NCI-H82 (cell line): ENCODE measurements around the gene UPK1B.

Source experiments
- DNase-seq: peaks from one replicate; lab custom pipeline; 2025; lab: John Stamatoyannopoulos, UW

The UPK1B gene

DNA sequence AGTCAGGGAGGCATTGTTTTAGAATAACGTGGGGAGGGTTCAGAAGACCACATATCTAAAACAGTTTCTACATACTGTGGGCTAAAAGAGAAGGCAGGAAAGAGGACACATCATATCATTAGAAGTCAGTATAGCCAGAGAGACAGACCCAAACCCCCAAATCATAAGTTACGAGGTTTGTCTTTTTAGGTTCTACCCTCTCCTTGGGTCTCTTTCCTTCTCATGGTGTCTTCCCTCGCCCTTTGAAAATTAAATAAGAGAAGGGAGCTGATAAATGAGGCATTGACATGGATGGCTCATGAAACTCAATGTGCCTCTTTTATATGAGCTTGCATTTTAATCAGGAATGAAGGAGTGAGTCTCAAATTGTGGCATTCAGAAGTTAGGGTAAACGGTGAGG is 3.4 kb downstream of the UPK1B start:
- DNase-seq = no peak

DNA sequence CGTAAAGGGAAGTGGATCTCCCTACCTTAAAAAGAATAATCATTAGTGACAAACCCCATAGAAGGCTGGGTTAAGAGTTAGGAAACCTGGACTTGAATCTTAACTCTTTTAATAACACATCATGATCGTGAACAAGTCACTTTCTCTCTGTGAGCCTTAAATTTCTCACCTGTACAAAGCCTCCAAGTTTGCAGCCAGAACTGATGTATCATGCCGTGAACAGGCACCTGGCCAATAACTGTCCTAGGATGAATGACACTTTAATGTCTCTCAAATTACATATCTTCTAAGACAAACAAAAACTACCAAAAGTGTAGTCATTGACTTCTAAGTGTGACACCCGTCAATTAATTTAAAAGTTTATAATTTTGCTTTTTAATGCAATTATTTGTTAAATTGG is 3.9 kb downstream of the UPK1B start:
- DNase-seq = no peak

DNA sequence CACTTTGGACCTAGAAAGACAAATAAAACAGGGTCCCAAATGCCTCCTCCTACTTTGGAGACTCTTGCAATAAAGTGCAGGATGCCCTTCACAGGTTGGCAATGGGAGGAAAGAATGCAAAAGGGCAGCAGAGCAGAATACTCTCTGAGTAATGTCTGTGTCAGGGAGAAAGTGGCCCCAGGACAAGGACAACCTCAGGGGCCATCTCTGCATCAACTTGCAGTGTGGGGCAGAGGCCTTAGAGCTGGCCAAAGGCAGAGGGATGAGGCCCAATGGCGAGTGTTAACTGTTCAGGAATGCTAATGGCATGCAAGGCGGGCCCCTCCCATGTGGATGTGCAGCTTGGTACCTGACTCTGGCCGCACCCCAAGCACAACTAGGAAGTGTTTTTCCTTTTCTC is 8.4 kb downstream of the UPK1B start:
- no peak for DNase-seq

DNA sequence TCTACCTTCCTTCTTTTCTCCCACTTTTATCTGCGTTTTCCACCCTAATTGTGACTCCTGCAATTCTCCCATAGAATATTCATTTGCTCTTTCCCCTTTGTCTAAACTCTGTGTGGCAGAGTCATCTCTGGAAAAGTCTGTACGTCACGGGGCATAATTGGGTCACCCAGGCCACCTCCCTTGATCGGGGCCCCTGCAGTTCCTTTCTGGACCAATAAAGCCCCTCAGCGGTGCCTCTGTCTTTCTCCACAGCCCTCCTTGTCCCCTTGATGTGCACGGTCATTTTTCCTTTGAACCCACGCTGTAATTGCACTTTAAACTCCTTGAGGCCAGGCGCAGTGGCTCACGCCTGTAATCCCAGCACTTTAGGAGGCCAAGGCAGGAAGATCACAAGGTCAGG is 10.7 kb downstream of the UPK1B start:
- no peak for DNase-seq

DNA sequence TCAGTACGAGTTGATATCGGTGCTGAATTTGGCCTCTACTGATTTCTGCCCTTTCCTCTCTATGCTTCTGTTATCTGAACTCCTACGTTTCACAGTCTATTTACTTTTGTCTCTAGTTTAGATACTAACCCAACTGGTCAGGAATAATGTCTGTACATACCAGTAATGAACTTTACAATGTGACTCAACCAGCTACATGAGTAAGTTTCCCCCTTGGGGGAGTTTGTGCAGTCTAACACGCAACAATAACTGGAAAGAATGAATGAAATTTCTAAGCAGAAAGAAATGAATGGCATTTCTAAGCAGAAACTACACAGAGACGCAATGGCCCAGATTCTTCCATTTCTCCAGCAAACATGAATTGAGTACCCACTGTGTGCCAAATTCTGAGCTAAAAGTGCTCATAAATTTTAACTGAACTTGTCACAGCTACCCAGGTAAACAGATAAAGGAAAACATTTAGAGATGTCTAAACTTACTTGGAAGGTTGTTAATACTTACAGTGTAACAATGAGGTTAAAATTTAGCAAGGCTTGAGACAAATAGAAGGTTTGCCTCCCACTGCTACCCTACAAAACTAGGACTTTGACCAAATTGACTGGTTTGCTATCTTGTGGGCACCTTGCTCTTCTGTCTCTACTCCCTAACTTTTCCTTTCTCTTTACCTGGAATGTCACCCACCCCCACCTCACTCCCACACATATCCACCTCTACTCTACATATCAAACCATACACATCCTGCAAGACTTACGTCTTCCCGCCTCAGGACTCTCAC is 11.6 kb downstream of the UPK1B start:
- DNase-seq = no peak

- DNase-seq = no peak
Observed at GRCh38 chr3:119187266-119187665, 13.9 kb downstream of the UPK1B start.

GRCh38 chr3:119191800-119192199 is 18.4 kb downstream of the UPK1B start:
- DNase-seq = no peak

- DNase-seq = no peak
Observed at GRCh38 chr3:119194237-119195150, 21.1 kb downstream of the UPK1B start.

- no peak for DNase-seq
Observed at GRCh38 chr3:119195151-119195476, 21.7 kb downstream of the UPK1B start.

- no peak for DNase-seq
Observed at GRCh38 chr3:119195911-119196310, 22.5 kb downstream of the UPK1B start.

- DNase-seq = no peak
Observed at GRCh38 chr3:119205209-119205608, 31.8 kb downstream of the UPK1B start.

DNA sequence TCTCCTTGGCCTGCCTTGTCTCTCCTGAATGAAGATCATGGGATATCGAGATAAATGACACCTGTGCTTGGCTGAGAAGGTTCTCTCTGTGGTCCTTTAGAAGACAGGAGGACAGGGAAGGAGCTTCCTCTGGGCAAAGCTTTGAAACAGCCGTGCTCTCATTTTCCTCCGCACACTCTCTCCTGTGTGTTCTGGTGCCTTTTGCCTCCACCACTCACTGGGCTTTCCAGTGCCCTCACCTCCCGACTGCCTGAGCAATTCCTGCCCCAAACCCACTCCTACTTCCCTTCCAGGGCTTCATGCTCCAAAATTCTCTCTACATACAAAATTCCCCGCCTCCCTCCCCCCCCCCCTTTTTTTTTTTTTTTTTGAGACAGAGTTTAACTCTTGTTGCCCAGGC is 32.3 kb downstream of the UPK1B start:
- no peak for DNase-seq

DNA sequence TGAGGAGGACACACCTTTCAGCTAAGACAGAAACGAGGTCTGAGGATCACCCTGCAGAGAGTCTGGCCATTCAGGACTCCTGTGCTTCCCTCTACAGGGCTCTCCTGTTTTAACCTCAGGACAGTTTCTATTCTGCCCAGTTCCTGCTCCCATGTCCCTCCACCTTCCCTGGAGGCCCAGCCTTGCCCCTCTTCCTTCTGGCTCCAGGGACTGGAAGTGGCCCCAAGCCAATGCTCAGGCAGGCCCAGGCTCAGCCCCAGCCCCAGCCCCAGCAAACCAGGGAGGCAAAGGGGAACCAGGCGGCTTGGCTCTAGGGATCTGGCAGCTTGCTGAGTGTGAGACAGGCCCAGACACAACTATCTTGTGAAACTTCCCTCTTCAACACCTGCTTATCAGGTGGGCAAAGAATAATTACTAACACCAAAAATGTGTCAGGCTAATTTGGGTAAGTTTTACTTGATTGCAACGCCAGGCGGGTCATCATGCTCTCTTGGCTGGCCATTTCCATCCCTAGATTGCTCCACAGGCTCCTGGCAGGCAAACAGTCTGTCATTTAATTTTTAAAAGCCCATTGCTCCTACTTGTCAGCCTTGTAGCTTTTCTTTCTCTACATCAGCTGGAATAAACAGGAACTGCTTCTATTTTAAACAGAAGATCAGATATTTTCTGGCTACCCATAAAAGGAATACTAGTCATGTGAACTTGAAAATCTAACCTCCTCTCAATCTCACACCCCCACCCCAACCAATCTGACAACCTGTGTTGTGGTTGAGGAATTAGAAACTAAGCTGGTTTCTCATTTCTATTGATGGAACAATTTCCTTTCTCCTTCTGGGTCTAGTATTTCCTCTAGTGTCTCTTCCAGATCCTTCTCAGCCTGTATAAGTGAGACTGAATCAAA is 33.5 kb downstream of the UPK1B start:
- DNase-seq = no peak

DNA sequence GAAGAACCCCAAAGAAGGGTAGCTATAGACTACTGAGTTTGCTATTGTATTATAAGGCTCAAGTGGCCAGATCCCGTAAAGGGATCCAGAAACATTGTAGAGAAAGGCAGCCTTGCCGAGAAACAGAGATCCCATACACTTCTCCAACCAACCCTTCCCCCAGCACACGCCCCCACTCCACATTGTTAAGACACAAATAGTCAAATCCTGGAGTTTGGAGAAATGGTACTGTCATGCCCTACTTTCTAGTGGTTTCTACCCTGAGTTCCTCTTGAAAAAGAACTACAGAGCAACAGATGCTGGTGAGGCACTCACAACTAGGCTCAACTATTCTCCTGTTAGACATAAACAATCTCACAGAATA is 34.1 kb downstream of the UPK1B start:
- no peak for DNase-seq

- no peak for DNase-seq
Observed at GRCh38 chr3:119211193-119211592, 37.8 kb downstream of the UPK1B start.

- DNase-seq = no peak
Observed at GRCh38 chr3:119211803-119212202, 38.4 kb downstream of the UPK1B start.

- DNase-seq = no peak
Observed at GRCh38 chr3:119219069-119219468, 45.7 kb downstream of the UPK1B start.

- DNase-seq = no peak
Observed at GRCh38 chr3:119220198-119220597, 46.8 kb downstream of the UPK1B start.

GRCh38 chr3:119220970-119221667 is 47.7 kb downstream of the UPK1B start:
- no peak for DNase-seq

DNA sequence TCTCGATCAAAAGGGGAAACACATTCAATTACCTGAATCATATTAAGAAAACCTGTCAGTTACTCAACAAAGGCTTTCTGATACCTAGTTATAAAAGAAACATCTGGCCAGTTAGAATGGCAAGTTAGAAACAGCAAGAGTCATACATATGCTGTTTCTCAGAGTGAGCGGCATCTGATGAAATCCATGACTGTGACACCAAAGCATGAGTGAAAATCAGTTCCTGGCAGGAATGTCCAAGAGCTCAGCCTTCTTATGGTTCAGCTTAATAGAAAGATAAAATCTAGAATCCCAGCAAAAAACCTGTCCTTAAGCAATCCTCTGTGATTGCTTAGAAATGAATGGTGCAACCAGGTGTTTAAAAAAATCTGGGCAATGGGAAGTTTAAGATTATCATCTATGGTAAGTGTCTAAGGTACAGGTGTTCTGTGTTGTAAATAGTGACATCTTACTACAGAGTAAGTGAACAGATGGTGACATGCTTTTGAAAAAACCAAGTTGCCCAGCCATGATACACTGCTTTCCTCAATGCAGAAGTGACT is 48.5 kb downstream of the UPK1B start:
- peak; percentile 48 for DNase-seq

GRCh38 chr3:119222391-119222790 is 49.0 kb downstream of the UPK1B start:
- no peak for DNase-seq

DNA sequence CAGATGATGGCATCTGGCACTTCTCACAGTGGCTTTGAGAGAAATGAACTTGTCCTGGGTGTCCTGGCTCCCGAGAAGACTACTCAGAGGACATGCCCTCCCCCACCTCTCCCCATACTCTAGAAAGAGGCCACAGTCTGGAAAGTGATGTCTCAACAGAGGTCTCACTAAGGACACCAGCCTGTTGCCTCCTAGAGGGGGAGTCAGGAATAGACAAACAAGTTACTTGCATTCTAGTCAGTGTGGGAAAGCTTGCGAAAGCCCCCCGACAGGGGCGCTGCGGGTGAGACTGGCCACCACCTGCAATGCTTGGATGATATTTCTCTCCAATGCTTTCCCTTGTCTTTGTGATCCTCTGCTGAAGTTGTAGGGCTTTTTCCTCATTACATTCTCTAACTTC is 50.1 kb downstream of the UPK1B start:
- DNase-seq = peak; percentile 47
